Stimulated activated CD8-positive, alpha-beta memory T cell treated with anti-CD3 and anti-CD28 coated beads, Interleukin-4, amount 100 ng/mL, for 4 hours (primary cell): Measurements from ENCODE around the gene SEMA5A.
"Not testable (repeated sequence)": the region's sequence is repeated elsewhere in the genome, so short reads cannot be mapped to it uniquely, and the experiment has no call there.

Experiments used
- DNase-seq, 2 donors: peaks; one replicate each; pipeline ENCODE4 v3.0.0-alpha.2; 2020; ENCODE audit warnings: low read depth in 2 of 2, low spot score in 1 of 2

SEMA5A gene

DNA sequence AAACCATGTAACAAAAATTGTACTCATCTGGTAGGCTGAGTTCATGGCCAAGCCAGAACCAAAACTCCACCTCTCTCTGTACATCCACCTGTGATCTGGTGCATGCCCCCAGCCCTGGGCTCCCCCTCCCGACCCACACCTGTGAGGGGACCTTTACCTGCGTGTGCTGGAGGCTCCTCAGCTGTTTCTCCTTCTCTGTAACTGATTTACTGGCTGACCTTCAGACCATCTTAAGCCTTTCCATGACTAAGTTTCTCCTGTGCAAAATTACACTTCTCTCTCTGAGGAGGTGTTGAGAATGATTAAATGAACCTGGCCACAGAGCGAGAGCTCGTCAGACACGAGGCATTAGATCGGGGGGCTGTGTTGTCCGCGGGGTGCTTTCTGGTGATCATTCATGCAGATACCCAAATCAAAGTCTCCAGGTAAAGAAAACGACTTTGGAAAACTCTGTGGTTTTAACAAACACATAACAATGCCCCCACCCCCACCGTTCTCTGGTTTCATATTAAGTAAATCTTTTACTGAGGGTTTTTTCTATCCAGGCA lies 136.4 kb downstream of the SEMA5A start:
- DNase-seq: no peak

DNA sequence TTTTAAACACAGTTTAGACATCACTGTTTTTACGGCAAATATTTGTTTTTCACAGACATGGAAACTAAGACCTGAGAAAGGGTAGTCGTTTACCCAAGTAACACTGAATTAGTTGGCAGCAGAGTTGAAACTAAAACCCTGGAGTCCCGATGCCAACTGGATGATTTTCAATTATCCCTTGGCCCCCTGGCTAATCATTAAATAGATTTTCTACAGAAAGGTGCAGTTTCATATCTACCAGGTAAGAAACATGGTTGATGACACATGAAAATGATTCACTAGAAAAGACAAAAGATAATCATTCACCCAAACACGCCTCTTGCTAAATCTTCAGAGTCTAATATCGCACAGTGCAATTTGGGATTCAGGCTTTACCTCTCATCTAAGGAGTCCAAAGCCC lies 136.9 kb downstream of the SEMA5A start:
- DNase-seq: no peak

DNA sequence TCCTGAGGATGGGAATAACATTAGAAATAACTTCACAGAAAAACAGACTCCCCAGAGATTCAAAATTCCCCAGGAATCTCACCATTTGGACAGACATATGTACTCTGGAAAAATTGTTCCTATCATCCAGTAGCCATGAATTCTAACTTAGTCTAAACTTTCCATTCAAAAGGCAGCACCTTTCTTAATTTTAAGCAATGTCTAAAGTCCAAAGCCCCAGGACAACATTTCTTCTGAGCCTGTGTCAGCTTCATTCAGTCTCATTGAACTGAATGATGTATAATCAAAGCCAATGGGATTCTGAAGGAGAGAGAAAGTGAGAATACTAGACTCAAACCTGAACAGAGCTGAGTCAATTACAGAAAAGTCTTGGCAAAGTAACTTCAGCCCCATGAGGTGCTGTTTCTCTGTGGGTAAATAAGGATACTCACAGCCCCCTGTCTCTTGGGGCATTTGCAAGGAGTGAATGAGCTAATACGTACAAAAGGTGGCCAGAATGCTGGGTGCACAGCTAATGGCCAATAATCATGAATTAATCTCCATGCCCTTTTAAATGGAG lies 140.6 kb downstream of the SEMA5A start:
- DNase-seq: no peak

DNA sequence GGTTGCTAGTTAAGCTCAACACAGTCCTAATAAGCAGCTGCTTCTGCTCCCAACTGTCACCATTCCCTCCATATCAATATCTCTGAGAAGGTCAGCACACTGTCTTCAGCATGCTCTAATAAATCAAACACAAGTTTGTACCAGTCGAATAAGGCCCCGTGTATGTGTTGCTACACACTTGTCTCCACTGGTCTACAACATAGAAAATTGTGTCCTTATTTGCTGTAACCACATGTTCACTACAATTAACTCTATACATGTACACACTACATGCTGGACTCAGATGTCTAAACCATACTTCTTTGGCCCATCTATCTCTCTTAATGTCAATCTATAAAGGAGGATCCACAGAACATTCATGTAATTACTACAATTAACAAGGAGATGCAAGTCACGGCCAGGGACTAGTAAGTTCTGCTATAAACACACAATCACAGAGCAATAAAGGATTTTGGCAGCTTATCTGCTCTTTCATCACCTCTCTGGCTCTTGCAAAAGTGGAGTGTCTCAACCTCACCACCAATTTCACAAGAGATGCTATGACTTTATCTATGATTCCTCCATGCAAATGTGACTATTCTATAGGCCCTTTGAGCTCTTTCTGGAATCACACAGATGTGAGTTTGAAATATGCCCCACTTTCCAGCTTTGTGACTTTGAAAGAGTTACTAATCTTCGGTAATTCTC lies 143.9 kb downstream of the SEMA5A start:
- DNase-seq: no peak

DNA sequence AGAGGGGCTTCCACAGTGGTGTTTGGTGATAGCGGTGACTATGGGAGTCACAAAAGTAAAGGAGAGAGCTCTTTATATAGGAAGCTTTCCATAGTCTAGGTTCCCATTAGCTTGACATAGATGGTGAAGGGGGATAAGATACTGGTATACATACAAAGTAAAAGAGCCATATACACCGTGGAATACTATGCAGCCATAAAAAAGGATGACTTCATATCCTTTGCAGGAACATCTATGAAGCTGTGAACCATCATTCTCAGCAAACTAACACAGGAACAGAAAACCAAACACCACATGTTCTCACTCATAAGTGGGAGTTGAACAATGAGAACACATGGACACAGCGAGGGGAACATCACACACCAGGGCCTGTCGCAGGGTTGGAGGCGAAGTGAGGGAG lies 146.1 kb downstream of the SEMA5A start:
- DNase-seq: not testable (repeated sequence)

DNA sequence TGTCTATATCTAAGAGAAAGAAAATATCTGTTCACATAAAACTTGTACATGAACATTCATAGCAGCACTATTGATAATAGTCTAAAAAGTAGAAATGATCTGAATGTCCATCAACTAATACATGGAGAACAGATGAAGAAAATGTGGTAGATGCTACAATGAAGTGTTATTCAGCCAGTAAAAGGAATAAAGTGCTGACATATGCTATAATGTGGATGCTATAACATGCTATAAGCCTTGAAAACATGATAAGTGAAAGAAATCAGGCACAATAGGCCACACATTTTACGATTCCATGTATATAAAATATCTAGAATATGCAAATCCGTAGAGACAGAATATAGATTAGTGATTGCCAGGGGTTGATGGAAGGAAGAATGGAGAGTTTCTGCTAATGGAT lies 146.8 kb downstream of the SEMA5A start:
- no peak for DNase-seq

DNA sequence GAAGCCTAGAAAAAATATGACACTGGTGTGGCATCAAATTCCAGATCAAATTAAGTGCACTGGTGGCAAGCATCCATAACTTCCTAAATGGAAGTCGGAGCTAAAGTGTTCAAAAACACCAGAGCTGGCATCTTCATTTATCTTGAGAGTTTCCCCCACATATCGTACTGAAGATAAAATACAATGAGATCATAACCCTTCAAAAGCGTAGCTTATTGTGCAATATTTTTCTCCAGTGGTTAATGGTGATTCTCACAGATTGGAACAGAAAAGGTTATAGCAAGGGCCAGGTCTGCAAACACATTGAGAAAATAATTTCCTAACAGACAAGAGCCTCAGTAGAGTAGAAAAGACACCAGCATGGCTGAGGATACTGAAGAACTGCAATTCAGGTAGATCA lies 147.6 kb downstream of the SEMA5A start:
- DNase-seq: no peak

DNA sequence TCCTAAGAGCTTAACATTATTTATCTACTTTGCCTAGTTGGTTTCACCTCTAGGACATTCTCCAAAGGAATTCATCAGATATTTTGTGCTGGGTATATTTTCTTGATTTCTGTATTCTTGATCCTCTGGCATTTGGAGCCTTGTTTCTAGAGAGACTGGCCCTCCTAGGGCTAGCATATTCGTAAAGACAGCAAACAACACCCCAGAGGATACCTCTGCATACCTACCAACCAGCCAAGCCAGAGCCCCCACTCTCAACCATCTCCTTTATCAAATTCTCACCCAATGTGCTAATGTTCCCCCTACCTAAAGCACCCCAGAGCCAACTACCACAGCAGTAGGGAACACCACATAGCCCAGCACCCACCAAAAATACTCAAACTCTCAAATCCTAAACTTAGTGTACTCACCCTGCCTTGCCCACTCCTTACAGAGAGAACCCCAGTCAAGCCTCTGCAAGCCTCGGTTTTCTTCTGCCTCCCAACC lies 149.5 kb downstream of the SEMA5A start:
- no peak for DNase-seq

DNA sequence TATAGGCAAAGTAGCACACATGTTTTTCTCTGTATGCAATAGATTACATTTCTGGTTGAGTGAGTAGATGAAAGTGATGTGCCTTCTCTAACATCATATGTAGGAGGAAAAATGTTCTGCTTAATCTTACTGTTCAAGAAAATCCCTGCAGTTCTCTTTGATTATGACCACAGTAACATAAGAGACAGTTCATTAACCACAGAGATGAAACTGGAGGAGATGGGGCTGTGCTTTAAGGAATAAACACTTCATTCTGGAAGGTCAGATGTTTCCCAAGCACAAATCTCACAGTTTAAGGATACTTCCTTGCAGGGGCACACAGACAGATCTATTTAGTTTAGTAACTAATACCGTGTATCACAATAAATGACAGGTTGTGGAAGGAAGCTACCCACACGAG lies 150.2 kb downstream of the SEMA5A start:
- no peak for DNase-seq

DNA sequence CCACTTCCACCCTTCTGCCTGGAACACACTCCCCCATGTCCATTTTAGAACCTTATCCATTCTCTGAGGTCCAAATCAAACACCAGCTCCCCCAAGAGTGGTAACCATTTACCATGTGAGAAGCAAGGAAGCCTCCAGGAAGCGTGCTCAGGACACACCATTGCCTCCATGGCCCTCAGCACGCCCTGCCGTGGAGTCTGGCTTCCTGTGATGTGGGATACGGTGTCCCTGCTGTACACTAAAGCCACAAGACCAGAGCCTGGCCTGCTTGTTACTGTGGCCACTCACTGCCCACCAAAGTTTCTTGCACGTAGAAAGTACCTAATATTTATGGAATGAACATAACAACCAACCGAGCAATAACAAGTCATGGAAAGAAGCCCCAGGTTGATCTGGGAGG lies 151.7 kb downstream of the SEMA5A start:
- no peak for DNase-seq

DNA sequence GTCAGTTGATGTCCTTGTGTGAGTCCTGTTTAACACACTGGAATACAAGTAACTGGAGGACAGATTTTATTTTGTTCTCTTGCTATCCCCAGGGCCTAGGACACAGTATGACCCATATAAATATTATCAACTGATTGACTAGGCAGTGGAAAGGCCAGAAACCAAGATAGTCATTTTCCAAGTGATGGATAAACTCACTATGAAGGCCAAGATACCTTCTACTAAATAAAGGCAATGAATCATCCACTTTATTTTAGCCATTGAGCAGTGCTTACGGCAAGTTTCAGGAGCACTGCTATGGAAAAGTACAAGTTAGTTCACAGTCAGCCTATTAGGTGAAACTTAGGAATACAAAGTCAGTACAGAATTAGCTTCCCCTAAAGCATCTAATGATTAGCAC lies 153.2 kb downstream of the SEMA5A start:
- DNase-seq: no peak

DNA sequence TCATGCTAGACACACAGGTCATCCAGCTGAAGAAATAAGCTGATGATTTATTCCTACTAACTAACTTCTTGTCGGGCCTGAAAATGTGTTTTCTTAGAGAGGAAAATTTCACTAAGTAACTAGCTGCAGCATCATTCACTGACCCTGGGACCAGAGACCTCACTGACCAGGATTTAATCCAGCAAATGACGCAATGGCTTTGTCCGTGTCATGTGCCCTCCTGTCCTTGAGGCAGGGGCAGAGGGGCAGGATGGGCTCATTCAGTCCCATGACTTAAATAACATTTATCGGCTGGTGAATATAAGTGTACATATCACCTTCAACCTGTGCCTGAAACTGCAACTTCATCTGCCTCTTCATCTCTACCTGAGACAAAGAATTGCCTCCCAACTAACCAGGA lies 154.8 kb downstream of the SEMA5A start:
- no peak for DNase-seq

DNA sequence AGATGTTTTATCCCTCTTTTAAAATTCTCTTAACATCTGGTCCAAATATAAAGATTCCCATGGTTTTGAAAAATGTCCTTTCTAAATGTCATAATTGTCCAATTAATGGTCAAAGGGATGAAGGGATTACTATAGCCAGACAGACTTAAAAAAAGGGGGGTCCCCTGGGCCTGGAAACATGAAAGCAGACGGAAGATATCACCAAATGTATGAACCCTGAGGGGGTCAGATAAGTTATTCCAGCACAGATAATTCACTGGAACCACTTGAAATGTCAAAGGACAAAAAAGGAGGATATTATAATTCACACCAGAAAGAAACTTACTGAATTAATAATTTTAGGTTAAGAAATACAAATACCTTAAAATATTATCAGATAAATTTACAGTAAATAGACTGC lies 155.8 kb downstream of the SEMA5A start:
- no peak for DNase-seq

DNA sequence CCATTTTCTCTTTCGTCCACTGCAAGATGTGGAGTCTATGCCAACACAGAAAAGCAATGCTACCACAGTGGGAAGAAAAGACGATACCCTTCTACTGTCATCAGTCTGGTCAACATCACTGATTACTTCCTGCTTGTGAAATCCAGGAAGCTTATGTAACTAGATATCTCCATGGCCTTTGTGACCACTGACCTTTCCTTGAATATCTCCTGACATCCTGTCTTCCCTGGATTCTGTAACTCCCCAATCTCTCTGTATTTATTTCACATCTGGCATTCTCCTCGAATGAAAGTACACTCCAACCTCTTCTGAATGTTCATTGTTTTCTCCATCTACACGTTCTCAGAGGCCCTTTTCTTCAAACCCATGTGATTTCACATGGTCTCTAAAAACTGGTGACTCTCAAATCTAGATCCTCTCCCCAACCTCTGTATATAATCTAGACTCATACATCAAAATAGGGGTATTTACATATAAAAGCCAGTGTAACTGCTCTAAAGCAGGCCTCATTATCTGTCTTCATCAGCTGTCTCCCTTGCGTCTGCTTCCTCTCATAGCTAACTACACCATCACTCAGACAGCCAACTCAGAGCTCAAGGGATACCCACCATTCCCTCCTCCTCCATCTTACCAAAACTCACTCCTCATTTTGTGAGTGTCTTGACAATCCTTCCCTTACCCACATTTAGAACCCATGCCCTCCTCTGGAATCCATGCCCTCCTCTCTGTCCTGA lies 156.8 kb downstream of the SEMA5A start:
- DNase-seq: no peak

DNA sequence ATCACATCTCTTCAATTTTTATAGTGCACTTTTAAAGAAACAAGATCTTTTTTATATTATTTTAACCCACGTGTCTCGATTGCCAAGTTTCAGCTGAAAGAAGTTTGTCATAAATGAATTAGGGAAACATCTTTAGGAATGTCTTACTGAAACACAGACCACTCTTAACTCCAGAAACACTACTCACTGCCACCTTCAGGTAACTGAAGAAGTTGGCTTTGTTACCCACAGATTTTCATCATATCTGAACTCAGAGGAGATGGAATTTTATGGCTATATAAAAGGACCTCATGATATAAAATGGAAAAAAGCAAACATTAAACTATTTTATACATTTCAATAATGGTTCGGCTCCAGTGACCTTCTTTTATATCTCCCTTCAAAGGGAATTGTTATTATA lies 158.0 kb downstream of the SEMA5A start:
- no peak for DNase-seq

DNA sequence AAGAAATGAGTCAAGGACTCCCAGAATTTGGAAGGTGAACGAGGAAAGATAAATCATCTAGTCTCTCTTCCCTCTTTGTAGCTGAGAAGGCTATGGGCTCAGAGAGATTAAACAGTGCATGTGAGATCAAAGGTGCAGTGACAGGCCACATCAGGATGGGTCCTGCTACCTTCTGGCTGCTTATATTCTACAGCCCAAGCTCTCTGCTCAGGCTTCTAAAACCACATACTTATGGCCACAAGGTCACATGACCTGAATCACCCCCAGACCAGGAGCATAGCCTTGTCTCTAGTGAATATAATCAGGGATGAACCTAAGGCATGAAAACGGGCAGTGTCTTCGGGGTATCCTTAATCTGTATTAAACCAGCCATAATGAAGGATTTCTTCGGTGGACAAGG lies 158.9 kb downstream of the SEMA5A start:
- DNase-seq: no peak

DNA sequence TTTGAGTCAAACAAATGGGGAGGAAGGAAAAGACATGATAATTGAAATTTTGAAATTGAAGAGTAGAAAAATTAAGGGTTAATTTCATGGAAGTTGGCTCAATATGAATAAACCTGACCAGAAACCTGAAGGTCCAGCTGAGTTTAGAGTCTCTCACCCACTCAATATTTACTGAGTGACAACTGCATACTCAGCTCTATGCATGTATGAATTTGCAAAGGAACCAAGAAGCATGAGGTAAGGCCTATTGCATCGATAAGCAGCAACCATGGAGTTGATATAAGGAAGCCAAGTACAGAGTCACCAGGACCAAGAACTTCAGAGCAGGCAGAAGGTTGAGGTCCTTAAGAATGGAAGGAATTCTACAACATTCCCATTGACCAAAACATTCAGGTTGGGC lies 163.4 kb downstream of the SEMA5A start:
- DNase-seq: no peak

DNA sequence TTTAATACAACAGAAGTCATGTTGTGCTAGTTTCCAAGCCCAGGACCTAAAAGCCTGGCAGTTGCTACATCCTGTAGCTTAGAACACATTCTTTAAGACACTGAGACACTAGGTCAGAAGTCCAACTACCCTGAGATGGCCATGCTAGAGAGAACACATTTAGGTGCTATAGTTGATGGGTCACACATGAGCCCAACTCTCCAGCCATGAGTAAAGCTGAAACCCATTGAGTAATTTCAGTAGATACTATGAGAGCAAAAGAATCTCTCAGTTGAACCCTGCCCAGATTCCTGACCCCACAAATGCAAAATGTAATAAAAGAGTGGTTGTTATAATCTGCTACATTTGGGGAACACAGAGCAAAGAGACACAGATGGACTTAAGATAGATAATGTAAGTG lies 164.4 kb downstream of the SEMA5A start:
- DNase-seq: no peak

DNA sequence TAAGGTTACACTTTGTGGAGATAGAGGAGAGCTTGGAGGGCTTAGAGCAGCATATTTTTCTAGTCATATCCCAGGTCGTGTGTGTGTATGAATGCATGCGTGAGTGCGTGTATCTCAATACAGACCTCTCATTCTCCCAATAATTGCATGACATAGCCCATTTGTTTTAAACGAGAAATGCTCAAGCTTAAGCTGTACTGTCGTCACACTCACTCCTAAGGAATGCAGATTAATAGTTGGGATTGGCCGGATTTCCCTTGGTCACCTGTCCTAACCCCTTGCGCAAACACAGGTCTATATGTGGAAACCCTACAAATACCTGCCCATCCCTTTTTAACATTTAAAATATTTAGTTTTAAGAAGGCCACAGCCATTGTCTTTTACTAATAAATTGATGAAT lies 165.8 kb downstream of the SEMA5A start:
- no peak for DNase-seq

DNA sequence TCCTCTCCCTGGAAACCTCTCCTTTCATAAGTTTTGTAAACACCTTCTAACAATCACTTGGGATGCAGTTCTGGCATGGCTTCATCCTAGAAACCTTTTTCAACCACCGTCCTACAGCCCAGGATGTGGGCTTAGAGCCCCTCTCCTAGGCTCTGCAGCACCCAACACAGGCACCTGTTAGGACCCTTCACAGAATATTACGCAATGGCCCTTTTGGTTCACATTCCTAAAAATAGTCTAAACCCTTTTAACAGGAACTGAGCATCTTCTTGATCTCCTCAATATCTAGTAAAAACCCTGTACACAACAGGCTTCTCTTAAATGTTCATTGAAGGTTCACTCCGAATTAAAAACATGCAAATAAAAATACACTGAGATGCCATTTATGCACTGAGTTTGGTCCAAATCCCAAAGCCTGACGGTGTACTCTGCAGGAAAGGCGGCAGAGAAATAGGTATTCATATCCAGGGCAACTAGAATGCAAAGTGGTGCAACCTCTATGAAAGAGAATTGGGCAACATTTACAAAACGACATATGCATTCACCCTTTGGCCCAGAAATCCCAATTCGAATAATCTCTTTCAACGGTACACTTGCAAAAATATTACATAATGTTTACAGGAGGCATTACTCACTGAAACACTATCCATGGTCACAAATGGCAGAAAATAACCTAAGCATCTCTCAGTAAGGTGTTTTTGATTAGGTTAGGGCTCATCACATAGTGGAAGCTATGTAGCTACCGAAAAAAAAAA lies 169.3 kb downstream of the SEMA5A start:
- no peak for DNase-seq

DNA sequence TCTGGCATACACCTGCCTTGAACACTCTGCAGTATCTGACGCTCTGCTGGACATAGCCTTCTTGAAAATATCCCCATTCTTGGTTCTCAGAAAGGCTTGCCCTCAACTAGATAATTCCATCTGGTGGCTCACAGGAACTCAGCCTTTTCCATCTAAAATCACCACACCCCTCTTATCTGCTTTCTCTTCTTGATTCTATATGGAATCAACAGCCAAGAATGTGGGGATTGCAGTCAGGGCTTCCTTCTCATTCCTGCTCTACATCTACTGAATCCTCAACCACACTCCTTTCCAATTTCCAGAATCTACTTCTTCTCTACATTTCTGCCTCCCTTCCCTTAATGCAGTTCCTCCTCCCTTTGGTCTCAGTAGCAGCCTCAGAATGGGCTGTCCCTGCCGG lies 170.1 kb downstream of the SEMA5A start:
- DNase-seq: no peak

DNA sequence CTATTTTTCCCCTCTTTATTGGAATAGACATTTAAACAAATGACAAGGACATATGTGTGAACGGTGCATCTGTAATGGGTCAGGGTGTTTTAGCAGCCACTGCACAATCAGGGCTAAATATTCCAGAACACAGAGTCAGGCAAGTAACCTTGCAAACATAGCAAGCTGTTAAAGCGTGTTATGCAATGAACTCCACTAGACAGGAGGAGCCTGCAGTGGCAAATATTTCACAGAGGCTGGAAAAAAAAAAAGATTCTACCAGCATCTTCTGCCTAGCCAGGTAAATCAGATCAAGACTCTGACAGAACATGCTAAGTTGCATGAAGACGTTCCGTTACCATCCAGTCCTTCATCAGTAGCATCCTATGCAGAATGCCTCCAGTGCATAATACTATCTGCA lies 171.8 kb downstream of the SEMA5A start:
- no peak for DNase-seq
